Fibroblast of pulmonary artery (primary cell): ENCODE results near the gene HASPIN.

ENCODE experiments used
- DNase-seq: peaks from one replicate; pipeline ENCODE4 v3.0.0-alpha.2; 2010; ENCODE audit warnings: low read depth
- H3K4me3 ChIP-seq: replicated peaks from 2 replicates; pipeline ENCODE4 v1.5.1; 2011; ENCODE audit warnings: low read depth, mild to moderate bottlenecking, control low read depth, low read length, moderate library complexity
- TF ChIP-seq, protein P1 (sequence below): IDR thresholded peaks from 2 replicates; pipeline ENCODE4 v1.5.1; 2011; ENCODE audit warnings: mild to moderate bottlenecking, control low read depth, low read length, inconsistent platforms; ENCODE audit errors: missing control alignments

HASPIN gene

DNA sequence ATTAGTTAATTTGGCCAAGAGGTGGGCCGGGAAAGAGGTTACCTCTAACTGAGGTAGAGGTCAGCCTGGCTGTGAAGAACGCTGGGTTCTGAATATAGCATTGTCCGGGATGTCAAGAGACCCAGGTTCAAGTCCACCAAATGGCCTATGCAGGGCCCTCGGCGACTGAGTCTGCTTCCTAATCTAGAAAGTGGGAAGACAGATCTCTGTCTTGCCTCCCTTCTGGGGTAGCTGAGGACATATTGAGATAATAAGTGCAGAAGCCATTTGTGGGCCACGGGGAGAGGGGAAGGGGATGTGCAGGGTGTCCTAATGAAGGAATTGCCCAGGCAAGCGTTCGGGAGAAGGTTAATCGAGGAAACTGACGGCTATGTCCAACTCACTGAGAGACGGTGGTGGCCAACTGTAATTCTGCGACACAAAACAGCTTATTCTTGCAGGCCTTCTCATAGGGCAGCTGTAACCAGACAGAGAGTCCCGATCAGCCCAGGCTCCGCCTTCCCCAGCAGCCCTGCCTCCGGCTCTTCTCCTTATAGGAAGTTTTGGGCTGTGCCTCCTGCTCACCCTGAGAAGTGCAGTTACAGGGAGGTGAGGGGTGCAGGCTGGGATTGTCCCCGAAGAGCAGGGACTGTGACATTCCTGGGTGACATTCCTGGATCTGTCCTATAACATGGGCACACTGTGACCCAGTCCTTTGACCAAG lies 15.9 kb downstream of the HASPIN start:
- TF ChIP-seq, protein P1, sequence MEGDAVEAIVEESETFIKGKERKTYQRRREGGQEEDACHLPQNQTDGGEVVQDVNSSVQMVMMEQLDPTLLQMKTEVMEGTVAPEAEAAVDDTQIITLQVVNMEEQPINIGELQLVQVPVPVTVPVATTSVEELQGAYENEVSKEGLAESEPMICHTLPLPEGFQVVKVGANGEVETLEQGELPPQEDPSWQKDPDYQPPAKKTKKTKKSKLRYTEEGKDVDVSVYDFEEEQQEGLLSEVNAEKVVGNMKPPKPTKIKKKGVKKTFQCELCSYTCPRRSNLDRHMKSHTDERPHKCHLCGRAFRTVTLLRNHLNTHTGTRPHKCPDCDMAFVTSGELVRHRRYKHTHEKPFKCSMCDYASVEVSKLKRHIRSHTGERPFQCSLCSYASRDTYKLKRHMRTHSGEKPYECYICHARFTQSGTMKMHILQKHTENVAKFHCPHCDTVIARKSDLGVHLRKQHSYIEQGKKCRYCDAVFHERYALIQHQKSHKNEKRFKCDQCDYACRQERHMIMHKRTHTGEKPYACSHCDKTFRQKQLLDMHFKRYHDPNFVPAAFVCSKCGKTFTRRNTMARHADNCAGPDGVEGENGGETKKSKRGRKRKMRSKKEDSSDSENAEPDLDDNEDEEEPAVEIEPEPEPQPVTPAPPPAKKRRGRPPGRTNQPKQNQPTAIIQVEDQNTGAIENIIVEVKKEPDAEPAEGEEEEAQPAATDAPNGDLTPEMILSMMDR, result no peak
- no peak overlapping the region for H3K4me3 ChIP-seq
- DNase-seq, result no peak

DNA sequence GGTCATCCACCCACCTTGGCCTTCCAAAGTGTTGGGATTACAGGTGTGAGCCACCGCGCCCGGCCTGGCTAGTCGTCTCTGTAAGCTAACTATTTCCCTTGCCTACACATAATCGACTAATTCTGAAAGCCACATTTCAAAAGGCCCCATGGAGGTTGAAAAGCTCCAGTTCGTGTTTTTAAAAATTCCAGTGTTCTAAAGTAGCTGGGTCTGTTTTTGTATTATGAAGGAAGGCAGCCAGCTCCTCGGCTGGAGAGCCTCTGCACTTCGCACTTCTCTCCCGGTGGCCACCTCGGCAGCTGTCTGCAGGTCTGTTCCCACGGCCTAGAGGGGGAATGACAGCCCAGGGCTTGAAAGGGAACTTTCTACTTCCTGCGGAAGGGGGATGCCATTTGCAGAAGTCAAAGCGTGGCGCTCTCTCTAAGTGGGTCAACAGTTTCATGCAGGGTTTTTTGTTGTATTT lies 16.9 kb downstream of the HASPIN start:
- no peak overlapping the region for H3K4me3 ChIP-seq
- TF ChIP-seq, protein P1, result no peak
- DNase-seq, result no peak

DNA sequence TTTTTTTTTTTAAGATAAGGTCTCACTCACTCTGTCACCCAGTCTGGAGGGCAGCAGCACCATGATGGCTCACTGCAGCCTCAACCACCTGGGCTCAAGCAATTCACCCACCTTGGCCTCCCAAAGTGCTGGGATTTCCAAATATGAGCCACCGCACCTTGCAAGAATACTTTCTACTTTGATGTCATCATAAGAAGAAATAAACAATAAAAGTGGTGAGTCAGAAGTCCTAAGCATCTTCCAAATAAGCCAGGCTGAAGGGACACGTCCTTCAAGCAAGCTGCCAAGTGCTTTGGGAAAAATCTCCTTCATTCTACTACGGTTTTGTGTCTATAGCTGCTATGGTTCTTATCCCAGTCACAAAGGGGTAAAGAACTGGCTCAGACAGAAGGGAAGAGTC lies 20.3 kb downstream of the HASPIN start:
- no peak for DNase-seq
- H3K4me3 ChIP-seq, result no peak overlapping the region
- TF ChIP-seq, protein P1, result no peak

DNA sequence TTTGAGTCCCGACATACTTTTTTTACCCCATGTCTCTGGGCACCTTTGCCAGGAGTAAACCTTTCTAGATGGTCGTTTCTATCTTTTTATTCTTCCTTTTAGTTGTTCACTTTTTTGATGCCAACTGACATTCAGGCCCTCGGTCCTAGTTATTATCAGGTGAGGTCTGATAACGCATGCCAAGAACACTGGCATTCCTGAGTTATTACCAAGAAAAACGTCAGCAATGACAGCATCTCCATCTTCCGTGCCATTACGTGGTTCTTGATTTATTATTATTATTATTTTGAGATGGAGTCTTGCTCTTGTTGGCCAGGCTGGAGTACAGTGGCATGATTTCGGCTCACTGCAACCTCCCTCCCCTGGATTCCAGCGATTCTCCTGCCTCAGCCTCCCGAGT lies 21.4 kb downstream of the HASPIN start:
- no peak for DNase-seq
- TF ChIP-seq, protein P1, result no peak
- H3K4me3 ChIP-seq, result no peak overlapping the region

DNA sequence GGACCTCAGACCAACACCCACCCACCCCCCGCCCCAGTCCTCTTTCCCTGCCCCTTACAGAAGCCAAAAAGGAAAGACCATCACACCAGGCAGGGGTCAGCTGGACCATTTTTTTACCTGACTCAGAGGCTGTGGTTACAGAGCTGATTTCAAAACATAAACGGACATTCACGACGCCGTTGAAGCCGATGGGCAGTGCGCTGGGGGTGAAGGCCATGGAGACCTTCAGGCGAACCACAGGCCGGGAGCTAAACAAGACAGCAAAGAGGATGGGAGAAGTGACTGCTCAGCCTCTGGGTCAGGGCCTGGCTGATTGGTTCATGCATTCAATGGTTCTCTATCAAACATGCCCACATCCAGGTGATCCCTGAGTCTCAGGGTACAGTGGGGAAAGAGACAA lies 24.1 kb downstream of the HASPIN start:
- H3K4me3 ChIP-seq, result no peak overlapping the region
- TF ChIP-seq, protein P1, result no peak
- DNase-seq, result no peak

DNA sequence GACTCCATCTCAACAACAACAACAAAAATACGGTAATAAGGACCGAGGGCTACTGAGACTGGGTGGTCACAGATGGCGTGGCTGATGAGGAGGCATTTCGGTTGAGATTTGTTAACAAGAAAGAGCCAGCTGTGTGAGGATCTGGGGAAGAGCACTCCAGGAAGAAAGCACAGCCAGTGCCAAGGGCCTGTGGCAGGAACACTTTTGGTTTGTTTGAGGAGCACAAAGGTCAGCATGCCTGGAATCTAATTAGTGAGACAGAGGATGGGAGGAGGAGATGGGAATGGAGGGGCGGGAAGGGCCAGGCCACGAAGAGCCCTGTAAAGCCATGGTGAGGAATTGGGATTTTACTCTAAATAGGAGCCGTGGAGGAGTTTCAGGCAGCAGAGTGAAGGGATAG lies 24.9 kb downstream of the HASPIN start:
- DNase-seq, result no peak
- H3K4me3 ChIP-seq, result no peak overlapping the region
- TF ChIP-seq, protein P1, result no peak

DNA sequence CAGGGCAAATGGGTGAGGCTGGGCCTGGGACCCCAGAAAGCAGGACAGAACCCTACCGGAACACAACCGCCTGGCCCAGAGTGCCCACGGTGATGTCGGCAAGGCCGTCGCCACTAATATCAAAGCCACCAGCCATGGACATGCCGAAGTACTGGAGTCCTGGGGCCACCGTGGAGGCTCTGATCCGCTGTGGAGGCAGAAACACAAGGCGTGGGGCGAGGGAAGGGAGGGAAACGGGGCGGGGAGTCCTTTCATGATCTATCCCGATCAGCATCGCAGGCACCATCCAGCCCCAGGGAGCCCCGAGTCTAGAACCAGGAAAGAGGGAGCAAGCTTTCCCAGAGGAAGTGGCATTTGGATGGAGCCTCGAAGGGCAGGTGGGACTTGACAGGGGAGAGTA lies 26.6 kb downstream of the HASPIN start:
- TF ChIP-seq, protein P1, result no peak
- DNase-seq, result no peak
- no peak overlapping the region for H3K4me3 ChIP-seq
